ENCODE results near the gene FAM131B.
"Not testable (repeated sequence)": the region's sequence is repeated elsewhere in the genome, so short reads cannot be mapped to it uniquely, and the experiment has no call there.

The FAM131B gene

DNA sequence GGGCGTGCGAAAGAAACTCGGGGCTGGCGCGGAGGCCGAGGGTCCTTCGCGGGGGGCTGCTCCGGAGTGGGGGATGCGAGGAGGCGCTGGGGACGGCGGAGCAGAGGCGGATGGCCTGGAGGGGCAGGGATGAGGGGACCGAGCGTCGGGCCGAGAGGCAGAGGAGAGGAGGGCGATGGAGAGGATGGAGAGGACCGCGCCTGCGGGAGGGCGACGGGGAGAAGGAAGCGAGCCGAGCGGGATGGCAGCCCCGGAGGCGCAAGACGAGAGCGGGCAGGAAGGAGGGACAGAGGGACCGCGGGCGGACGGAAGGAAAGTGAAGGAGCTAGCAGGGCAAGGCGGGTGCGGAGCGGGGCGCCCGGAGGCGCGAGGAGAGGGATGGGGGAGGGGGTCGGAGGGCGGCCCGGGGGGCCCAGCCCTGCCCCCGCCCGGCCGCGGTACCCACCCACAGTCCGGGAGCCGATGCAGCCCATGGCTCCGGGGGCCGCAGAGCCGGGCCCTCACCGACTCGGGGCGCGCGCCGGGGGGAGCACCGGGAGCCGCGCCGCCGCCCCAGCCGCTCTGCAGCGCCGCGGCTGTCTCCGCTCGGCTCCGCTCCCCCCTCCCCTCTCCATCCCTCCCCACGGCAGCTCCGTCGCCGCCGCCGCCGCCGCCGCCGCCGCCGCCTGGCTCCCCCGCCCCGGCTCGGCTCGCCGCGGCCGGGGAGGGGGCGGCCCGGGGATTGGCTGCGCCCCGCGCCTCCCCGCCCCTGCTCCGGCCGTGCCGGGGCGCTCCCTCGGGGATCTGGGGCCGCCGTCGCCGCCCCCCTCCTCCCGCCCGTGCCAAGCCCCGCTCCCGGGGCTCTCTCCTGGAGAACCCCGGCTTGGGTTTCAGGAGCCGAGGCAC lies at the start of gene FAM131B:
Gene FAM131B, minus strand, starts transcription at position 583 of the 885 bp plus-strand sequence. Its CDS starts 110 bp downstream, at position 473.
- no peak for DNase-seq

DNA sequence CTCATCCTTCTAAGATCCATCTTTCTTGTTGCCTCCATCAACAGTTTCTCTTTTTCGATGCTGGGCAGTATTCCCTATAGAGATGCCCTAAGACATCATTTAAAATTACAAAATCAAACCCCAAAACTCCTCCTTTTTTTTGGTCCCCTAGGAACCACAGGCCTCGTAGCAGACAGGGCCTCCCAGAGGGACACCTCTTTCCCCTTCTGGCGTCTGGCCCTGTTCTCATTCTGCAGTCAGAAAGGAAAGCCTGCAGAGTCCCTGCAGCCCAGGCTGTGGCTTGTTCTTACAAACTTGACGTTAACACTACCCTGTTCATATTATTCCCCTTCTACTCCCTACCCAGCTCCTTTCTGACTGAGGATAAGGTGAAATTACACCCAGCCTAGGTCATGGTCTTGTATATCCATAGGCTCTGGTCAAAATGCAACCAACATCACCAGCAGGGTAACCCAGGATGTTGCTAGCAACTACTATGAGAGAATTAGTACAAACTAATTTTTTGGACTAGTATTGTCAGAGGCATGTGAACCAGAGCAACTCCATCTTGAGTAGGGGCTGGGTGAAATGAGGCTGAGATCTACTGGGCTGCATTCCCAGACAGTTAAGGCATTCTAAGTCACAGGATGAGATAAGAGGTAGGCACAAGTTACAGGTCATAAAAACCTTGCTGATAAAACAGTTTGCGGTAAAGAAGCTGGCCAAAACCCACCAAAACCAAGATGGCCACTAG lies 49.6 kb upstream of the FAM131B start:
- DNase-seq: no peak

DNA sequence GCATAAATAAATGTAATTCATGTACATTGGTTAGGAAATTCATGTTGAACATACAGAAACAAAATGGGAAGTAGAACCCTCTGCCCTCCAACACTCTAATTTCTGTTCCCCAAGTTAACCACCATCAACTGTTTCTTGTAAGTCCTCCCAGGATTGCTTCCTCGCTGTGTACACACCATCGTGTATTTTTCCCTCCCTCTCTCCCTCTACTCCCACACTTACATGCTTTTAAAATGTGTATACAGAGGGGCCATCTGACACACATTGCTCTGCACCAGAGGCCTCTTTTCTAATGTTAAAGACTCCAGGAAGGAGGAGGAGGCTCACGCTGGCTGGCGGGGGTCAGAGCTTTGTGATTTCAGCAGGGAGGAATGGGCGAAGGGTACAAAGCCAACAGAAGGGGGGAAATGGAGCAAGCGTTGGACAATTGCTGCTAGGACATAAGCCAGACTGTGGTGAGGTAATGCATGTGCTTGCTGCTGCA lies 48.0 kb upstream of the FAM131B start:
- DNase-seq: no peak

GRCh38 chr7:143408686-143409561 lies 46.4 kb upstream of the FAM131B start, which contains the start of gene EPHA1:
Gene EPHA1 (minus strand): TSS chr7:143408856. CDS start chr7:143408805, 51 bp downstream.
- DNase-seq: peak; percentile 29

DNA sequence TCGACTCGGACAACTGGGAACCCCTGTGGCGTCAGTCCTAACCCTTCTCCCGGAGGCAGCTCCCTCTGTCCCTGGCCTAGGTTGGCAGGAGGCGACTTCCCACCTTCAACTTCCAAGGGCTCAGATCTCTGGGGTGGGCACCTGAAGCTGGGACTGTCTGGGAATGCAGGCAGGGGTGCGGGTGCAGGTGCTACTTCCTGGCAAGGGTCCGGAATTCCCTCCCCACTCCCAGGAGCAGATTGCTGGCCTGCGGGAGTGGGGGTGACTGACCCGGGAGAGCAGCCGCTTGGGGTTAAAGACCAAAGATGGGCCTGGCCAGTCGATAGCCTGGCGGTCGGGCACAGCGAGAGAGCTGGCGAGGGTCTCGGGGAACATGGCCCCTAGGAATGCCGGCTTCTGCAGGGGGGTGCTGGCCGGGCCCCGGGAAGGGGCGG lies 45.8 kb upstream of the FAM131B start:
- DNase-seq: no peak

- no peak for DNase-seq
These were observed 45.1 kb upstream of the FAM131B start for GRCh38 chr7:143407287-143408251.

DNA sequence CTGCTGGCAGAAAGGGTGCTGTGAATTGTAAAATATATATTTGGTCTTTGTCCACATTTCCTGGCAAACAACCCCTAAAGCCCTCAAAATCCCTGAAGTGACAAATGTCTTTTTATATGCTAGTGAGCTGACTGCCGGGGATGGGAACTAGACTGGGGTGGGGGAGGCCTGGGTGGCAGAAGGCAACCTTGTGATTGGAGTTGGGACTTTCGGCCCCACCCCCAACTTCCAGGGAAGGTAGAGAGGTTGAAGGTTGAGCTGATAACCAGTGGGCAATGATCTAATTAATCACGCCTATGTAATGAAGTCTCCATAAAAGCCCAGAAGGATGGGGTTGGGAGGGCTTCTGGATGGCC lies 43.5 kb upstream of the FAM131B start:
- no peak for DNase-seq

- DNase-seq: no peak
These were observed 42.9 kb upstream of the FAM131B start for GRCh38 chr7:143405173-143406001.

DNA sequence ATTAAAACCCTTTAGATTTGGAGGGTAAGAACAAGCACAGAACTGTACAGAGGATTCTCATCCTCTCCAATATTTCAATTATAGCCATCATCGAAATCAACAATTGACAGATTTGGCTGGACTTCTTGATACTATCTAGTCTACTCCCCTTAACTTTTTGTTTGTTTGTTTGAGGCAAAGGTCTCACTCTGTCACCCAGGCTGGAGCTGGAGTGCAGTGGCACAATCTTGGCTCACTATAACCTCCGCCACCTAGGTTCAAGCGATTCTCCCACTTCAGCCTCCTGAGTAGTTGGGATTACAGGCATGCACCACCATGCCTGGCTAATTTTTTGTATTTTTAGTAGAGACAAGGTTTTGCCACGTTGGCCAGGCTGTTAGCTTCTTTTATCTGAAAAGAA lies 39.7 kb upstream of the FAM131B start:
- not testable (repeated sequence) for DNase-seq

GRCh38 chr7:143401265-143401664 lies 38.8 kb upstream of the FAM131B start:
- DNase-seq: no peak

DNA sequence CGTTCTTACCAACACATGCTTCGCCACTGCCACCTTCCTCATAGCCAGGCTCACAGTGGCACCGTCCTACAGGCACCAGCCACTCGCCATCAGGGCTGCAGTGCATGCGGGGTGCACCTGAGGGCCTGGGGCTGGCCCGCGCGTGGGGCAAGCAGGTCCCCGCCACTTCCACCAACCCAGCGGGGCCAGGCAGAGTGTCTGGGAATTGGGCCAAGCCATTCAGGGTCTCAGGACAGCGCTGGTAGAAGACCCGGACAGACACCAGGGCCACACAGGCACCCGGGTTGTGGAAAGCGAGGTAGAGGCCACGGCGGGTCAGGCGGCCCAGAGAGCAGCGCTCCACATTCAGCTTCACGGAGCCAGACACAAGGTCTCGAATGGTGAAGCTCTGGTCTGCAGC lies 37.1 kb upstream of the FAM131B start:
- no peak for DNase-seq

GRCh38 chr7:143399151-143399550 lies 36.6 kb upstream of the FAM131B start:
- DNase-seq: no peak

DNA sequence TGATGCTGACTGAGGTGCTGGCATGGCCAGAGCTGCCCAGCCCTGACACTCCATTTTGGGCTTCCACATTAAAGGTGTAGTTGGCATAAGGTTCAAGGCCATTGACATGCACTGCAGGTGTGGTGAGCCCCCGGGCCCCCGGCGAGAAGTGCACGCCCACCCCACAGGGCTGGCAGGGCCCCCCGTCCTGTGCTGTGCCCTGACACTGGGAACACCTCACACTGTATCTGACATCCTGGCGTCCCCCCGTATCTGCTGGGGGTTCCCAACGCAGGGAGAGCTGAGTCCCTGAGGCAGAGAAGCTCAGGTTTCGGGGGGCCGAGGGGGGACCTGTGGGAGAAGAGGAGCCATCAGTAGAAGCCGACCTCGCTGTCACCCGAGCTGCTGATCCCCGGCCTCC lies 36.1 kb upstream of the FAM131B start:
- DNase-seq: no peak

- DNase-seq: no peak
These were observed 35.4 kb upstream of the FAM131B start for GRCh38 chr7:143397710-143398530.

- no peak for DNase-seq
These were observed 34.4 kb upstream of the FAM131B start for GRCh38 chr7:143396625-143397556.

GRCh38 chr7:143396182-143396581 lies 33.7 kb upstream of the FAM131B start:
- DNase-seq: no peak

DNA sequence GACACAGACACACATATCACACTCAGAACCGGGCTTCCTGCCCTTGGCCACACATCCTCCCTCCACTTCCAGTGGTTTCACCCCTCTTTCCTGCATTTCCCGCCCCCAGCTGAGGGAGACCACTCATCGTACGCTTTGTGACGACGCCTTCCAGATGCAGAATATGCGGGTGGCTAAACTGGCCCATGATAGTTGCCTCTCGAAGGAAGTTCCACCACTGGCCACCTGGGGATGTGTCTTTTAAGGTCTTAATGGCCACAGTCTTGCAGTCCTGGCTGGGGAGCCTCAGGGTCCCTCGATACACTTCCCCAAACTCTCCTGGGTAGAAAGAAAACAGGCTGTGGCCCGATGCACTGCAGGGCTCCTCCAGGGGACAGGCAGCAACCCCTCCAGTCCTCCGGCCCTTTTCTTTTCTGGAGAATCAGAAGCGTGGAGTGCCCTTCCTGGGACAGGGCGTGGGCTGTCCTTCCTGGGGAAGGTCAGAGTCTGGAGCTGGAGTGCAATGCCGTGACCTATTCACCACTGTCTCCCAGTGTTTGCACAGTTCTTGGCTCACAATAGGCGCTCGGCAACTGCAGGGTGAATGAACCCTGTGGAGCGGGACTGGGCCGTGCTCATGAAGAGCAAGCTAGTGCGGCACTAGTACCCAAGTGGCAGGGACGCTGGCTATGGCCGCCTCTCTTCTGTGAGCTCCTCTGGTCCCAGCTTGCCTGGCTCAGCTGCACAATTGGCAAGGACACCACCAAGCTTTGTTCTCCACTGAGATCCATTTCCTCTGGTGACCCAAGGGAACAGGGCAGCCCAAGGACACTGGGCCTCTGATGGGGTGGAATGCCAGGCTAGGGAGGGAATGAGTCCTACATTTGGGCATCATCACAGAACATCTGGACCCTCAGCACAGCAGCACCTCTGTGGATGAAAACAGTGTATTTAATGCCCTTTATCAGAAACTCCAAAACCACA lies 33.0 kb upstream of the FAM131B start:
- no peak for DNase-seq
